Measurements from ENCODE around the gene HES6.
"Not testable (repeated sequence)": the region's sequence is repeated elsewhere in the genome, so short reads cannot be mapped to it uniquely, and the experiment has no call there.

Gene HES6

DNA sequence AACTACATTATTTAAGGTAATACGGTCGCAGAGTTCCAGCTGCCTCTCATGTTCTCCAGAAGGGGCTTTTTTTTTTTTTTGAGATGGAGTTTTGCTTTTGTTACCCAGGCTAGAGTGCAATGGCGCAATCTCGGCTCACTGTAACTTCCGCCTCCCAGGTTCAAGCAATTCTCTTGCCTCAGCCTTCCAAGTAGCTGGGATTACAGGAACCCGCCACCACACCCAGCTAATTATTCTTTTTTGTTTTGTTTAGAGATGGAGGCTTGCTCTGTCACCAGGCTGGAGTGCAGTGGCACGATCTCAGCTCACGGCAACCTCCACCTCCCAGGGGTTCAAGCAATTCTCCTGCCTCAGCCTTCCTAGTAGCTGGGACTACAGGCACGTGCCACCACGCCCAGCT is 33.6 kb upstream of the HES6 start:
- DNase-seq (ENCODE audit: low read depth in 2 of 2) = not testable (repeated sequence)

DNA sequence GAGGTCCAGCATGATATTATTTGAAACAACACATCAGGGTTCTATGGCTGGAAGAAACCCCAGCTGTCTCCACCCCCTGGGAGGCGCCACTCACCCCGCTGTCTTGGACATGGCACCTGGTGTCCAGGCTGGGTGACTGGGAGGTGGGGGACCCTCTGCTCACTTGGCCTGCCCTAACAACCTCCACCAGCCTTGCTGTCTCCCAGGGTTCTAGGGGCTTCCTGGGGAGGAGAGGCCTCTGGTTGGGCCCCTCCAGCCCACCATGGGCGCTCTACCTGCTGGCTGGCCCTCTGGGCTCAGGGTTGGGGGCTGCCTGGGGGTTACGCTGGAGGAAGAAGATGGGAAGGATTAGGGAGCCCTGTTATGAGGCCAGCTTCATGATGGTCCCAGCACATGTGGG is 32.3 kb upstream of the HES6 start:
- DNase-seq (ENCODE audit: low read depth in 2 of 2) = no peak

DNA sequence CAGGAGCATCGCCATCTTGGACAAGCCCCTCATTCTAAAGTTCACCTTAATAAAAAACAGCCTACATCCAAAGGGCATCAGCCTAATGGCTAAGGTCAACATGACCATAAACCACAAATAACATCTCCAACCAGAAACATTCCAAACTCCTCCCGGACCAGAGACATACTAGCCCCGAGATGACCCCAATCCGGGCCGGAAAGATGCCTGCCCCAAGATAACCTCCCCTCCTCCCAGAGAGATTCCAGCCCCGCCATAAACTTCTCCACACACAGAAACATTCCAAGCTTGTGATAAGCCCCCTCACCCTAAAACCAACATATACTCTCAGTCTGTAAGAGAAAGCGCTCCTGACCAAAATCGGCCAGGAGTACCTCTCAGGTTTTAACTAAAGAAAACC is 31.8 kb upstream of the HES6 start:
- DNase-seq (ENCODE audit: low read depth in 2 of 2) = not testable (repeated sequence)

DNA sequence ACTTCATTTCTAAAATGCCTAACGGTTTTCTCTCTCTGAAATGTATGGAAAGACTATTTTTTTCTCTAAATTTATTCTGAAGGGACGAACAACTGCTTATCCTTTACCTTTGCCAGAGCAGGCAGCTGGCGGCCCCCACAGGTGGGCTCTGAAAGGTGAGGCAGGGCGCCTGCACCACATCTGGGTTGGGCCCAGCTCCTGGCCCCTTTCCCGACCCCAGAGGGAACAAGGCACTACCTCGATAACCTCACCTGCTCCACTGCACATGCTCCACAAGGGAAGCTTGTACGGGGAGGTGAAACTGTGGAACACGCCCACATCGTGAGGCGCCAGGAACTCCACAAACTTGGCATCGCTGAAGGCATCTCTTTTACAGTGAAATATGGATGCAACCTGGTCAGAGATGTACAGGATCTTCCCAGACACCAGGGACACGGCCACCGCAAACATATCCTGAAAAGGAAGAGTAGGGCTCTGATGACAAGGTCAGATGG is 31.3 kb upstream of the HES6 start:
- no peak for DNase-seq (ENCODE audit: low read depth in 2 of 2)

DNA sequence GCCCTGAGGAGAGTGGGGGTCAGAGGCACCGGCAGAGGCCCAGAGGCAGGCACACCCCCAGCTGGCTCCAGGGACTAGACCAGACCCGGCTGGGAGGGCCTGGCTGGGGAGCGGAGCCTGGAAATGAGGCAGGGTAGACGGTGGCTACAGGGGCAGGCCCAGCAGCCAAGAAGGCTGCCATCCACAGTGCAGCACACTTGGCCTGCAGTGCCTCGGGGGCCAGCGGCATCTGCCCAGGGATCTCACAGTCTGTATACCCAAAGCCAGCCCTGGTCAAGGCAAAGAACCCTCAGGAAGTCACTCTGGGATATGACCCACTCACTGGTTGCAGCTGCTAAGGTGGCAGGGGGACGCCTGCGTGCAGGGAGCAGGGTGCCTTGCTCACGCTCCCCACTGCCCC is 30.8 kb upstream of the HES6 start:
- no peak for DNase-seq (ENCODE audit: low read depth in 2 of 2)

DNA sequence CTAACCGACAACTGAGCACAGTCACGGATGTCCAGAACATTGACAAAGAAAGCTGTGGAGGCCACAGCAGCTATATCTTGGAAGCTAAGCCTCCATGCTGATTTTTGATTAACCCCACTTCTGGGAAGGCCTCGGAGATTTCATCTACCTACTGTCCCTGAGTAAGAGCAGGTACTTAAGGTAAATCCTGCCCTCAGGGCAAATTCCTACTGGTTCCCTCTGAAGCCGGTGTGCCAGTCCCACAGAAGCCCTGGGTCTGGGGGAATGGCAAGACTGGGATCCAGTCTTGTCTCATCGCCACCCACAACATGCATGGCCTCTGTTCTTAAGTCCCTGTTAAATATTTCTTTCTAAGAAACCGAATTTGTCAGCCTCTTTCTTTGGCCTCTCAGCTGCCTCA is 29.9 kb upstream of the HES6 start:
- DNase-seq (ENCODE audit: low read depth in 2 of 2) = no peak

DNA sequence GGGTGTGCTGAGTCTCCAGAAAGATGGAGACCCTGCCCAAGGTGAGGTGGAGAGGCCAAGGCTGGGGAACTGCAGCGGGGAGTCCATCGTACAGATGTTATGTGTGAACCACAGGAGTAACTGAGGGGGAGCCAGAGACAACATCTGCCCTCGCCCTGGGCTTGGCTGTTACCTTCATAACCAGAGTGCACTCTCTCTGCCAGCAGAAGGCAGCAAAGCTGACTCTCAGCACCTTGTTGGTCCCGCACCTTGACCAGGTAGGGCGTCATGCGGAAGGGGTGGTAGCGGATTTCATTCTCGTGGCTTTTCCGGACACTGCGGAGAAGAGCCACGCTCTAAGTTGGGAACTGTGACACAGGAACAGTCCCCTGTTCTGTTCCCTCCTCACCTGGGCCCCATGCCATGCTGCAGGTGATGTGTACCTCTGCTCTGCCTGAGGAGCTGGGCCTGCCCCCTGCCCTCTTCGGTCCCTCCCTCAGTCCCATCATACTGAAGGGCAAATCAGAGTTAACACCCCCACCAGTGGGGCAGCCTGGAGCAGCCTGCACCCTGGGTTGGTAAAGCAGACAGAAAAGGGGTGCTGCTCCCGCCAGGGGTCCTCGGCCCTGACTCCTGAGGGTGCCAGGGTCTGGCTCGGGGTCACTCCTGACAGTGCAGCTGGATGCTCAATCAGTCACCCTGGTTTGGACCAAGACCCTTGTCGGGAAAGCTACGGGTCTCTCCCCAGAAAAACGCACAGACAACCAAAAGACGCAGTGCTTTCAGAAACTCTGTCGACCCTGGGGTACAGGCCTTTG is 28.2 kb upstream of the HES6 start:
- DNase-seq (ENCODE audit: low read depth in 2 of 2) = no peak

DNA sequence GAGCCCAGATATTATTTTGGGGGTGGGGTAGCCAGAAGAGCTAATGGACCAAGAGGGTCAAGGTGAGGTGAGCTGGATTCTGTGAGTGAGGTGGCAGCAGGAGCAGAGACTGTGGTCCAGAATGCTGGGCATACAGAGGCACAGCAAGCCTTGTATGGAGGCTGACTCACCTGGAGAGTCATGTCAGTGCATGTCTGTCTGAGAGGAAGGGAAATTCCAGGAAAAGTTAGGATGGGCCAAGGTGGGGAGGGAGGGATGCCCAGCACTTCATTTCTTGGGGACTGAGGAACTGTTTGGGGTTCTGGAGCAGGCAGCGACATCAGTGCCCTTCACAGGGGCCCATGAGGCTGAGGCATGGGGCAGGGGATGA is 27.5 kb upstream of the HES6 start:
- no peak for DNase-seq (ENCODE audit: low read depth in 2 of 2)

DNA sequence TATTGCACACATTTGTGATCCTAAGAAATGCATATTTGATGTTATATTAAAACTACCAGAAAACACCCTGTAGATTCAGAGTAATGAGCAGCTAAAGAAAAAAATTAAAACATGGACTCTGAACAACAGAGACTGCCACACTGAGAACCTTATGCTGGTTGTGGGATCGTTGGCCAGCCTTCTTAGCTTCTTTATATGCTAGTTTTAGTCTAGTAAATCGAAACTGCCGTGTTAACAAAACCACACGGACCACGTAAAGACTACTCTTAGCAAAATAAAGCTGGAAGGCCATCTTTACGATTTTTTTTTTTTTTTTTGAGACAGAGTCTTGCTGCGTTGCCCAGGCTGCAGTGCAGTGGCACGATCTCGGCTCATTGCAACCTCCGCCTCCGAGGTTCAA is 25.8 kb upstream of the HES6 start:
- DNase-seq (ENCODE audit: low read depth in 2 of 2) = no peak

DNA sequence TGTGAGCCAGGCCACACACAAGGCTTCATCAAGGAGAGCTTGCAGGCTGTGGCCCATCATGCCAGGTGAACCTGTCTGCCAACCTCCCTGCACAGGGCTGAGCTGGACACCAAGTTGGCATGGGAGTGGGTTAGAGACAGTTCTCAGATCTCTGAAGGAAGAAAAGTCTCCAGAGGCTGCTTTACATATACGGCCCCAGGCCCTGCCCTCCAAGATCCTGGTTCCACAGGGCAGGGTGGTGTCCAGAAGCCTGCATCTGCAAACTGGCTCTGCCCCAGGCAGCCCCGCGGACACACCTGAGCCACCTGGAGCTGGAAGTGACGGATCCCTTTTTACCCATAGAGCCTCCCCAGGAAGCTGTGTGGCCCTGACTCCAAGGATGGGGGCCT is 24.2 kb upstream of the HES6 start:
- no peak for DNase-seq (ENCODE audit: low read depth in 2 of 2)

DNA sequence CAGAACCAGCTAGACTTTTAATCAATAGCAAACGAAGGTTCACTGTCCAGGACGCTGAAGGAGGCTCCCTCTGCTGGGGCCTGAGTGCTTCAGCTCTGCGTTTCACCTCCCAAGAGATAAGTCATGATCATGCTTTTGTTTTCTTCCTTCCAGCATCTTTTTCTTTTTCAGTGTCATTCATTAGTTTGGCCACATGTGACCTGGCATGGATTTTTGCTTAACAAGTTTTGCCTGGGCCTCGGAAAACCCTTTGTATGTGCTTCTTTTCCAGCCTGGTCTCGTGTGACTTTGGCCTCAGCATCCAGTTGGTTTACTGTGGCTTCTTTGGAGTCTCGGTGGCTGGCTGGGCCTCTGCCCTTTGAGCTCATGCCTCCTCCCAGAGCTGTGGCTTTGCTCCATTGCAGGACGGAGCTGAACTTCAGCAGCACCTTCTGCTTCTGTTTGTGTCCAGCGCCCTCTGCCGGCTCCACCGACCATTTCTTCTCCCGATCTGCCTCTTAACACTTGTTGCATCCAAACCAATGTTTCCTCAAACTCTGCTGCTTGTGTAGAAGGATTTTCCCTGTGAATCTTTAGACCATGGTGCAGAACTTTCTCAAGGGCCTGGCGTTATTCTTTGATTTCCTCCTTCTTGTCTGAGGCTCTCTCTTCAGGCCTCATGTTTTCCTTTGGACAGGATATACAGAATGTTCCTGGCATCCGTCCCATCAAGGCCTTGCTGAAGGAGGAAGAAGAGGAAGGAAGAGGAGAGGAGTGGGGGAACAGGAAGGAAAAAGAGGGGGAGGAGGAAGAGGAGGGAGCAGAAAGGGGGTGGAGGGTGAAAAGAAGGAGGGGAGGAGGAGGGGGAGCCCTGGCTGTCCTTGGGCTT is 23.6 kb upstream of the HES6 start:
- peak in 1 of 2 donors; percentile 49 for DNase-seq (ENCODE audit: low read depth in 2 of 2)

DNA sequence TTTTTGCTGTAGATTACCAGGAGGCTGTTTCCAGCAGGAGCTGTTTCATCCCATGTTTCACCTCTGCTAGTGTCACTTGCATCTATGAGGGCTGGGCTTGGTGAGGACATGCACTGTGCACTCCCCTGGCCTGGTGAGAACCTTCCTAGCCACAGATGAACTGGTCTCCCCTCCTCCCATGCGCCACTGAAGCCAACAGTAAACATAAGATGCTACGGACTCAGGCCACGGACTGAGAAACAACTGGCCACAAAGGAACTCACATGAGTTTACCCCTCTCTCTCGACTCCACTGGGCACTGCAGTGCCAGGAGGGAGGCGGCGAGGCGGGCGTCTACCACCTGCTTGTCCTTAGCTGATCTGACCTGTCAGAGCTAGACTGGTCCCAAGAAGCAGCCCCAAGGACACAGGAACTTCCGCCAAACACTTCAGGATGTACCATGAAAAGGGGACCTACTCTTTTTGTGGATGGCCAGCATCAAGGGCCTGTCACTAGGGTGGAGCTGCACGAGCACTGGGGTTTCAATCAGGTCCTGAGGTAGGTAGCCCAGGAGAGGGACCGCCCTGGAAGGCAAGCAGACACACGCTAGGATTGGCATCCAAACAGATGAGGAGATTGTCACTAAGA is 22.8 kb upstream of the HES6 start:
- DNase-seq (ENCODE audit: low read depth in 2 of 2) = no peak

DNA sequence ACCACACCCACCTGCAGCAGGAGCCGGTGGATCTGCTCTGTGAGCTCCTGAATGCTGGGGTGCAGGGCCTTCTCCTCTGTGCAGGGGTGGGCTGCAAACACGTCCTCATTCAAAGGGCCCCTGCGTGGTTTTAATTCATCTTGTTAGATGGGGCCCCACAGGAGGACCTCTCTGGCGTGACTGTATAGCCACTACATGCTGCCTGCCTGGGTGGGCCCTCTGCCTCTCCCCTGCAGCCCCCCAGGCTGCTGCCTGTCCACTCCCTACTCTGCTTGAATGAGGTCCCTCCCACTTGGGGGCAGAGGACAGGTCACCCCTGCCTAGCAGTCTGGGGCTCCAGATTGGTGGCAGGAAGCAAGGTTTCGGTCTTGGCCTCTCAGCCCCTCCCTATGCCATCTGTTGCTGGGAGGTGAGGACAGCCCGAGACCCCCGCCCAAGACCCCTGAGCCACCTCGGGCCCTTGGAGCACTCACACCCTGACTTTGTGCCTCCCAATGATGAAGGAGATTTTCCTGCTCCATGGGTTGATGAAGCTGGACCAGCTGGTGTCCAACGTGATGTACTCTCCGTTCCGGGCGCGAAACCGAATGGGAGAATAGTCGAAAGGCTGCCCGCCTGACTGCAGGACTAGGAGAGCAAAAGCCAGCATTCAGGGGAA is 22.0 kb upstream of the HES6 start:
- DNase-seq (ENCODE audit: low read depth in 2 of 2) = no peak

DNA sequence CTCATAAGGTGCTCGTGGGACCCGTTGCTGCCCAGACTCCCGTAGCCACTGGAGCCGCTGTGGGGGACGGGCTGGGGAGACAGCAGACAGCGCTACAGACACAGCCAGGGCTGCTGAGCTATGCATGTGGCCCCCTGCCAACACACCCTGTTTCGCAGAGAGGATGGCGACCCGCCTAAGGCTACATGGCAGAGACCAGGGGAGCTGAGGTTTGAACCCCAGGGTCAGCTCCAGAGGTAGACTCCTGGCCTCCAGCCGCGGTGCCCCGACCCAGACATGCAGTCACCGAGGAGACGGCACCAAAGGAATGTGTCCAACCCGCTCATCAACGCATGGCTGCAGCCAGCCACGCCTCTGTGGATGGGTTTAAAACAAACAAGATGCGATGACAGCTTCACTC is 21.0 kb upstream of the HES6 start:
- no peak for DNase-seq (ENCODE audit: low read depth in 2 of 2)

DNA sequence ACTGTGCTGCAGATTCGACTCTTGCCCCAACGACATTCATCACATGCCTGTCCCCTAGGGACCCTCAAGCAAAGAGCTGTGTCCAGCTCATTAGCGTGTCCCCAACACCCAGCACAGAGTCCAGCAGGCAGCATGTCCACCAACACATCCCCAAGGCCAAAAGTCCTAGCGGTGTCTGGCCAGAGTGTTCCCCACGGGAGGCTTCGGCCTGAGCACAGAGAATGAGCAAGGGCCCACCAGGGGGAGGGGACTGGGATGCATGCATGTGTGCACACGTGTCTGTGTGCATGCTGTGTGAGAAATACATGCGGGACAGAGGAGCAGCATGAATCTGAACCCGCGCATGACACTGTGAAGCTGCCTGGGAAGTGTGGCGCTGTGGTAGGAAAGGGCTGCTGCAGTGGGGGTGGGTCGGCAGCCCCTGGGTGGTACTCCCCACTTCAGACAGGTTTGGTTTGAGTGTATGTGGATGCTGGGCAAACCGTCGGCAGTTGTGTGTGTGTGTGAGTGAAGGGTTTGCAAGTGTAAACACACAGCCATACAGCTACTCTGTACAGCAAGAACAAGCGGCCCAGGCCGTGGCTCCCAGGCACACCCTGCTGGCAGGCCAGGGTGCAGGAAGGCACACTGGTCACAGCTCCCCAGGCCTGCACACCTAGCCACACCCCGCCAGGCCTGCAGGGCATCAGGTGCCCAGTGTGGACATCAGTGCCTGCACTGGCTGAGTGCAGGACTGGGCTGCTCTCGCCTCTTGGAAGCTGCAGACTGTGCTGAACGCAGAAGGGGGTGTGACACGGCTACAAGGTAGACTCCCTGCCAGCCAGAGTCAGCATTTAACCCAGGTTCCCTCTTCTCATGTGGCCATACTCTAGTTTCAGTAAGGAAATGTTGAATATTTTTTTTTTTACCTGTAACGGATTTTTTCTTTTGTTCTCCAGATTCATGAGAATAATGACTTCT is 19.5 kb upstream of the HES6 start:
- DNase-seq (ENCODE audit: low read depth in 2 of 2) = no peak

DNA sequence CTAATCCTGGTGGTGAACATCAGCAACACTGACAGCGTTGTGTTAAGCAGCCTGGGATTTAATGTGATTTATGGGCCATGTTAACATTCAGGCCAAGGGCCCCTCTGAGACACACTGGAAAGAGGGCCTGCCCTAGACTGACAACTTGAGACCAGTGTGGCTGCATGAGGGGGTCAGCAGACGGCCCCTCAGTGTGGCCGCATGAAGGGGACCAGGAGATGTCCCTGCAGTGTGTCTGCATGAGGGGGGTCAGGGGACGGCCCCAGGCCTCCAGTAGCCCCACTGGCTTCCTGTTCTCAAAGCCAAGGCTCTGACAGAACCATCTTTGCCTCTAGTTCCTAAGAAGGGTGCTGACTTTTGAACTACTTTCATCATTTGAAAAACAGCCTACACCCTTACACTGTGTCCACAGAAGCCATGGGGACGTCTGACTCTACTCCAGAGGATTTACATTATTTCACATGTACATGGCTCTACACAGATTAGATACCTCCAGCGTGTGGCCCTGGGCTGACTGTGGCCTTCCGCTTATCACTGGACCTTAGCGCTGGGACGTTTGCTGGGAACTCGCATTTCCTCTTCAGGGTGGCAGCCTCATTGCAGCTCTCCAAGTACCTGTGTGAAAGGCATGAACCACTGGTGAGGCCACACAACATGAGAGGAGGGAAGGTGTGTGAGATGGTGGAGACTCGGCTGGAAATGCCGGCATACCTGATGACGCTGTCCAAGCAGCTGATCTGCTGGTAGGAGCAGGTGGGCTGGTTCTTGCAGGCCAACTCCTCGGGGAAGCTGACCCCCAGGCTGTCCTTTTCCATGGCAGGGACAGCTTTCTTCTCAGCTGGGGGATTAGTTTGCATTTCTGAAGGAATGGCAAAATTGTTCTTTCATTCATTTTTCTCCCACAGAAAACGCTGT is 18.2 kb upstream of the HES6 start:
- no peak for DNase-seq (ENCODE audit: low read depth in 2 of 2)

DNA sequence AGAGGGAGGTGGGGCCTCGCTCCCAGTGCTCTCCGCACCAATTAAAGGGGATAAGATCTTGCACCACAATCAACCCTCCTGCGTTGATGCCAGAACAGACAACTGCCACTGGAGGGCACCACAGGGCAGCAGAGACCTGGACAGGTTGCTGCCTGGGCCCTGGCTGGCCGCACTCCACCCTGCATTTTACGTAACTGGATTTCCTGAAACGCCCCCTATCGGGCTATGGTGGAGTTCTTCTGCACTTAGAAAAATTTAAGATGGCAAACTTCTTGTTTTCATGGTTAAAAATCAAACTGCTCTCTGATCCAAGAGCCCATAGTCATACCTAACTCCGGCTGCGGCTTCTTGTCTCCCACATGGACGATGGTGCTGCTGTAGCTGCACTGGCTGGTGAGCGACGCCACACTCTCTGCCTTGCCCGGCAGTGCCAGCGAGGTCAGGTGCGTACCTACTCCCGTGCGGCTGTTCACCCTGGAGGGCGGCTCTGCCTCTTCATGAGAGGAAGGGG is 16.8 kb upstream of the HES6 start:
- peak in 1 of 2 donors; percentile 40 for DNase-seq (ENCODE audit: low read depth in 2 of 2)

DNA sequence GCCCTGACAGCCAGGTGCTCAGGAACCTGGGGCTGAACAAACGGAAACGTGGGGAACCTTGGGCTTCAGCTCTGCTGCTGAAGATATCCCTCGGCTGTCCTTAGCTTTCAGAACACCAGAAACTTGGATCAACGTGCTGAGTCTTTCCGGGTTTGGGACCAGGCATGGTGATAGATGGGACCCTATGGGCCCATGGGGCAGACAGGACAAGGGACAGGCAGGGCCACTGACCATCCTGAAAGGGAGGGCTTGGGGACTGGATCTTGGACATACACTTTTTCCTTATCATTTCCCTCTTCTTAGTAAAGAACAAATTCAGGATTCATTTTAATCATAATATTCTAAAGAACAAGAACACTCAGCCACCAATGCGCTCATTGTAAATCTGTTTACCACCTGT is 16.3 kb upstream of the HES6 start:
- DNase-seq (ENCODE audit: low read depth in 2 of 2) = no peak

DNA sequence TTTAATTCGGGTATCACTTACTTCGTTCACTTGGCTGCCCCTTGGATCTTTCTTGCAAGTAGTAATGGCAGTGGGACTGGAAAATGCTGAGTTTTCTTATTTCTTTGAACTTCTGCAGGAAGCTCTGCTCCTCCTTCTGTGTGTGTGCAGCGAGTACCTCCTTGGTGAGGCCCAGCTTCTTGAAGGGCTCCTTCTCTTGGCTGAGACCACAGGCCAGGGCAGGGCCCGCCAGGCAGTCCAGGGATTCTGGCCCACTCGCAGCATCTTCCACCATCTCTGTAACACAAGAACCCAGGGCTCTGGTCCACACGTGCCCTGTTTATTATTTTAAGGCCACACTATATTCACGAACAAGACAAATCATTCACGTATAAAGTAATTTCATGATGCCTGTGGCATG is 15.8 kb upstream of the HES6 start:
- no peak for DNase-seq (ENCODE audit: low read depth in 2 of 2)

DNA sequence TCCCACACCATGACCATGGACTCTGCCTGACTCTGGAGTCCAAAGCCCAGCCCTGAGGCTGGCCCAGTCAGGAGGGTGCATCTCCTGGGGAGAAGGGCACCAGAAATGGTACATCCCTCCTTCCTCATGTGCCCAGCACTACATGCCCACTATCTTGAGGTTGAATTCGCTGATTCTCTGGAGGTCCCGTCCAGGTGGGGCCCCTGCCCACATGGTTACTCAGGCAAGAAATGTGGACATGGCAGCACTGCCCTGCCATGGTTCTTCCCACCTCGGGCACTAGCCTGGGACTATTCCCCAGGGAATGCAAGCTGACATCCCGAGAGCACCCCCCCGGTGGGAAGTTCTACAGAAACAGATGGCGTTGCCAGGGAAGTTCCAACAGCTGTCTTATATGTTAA is 15.3 kb upstream of the HES6 start:
- no peak for DNase-seq (ENCODE audit: low read depth in 2 of 2)
